OCI-M1 (cell line): ENCODE measurements around the gene OGA.

Experiments used
- DNase-seq: peaks from one replicate; lab custom pipeline; 2025; lab: John Stamatoyannopoulos, UW

OGA gene

GRCh38 chr10:101818119-101818871 lies at the start of gene OGA:
Gene OGA, minus strand, starts transcription at chr10:101818444. Its CDS starts 422 bp downstream, at chr10:101818022.
- peak; percentile 100 for DNase-seq

GRCh38 chr10:101867931-101868330 lies 49.7 kb upstream of the OGA start:
- no peak for DNase-seq

GRCh38 chr10:101859530-101859929 lies 41.3 kb upstream of the OGA start:
- no peak for DNase-seq

GRCh38 chr10:101858723-101859500 lies 40.7 kb upstream of the OGA start:
- DNase-seq: peak; percentile 81

GRCh38 chr10:101857802-101858476 lies 39.7 kb upstream of the OGA start:
- peak; percentile 26 for DNase-seq

- DNase-seq: no peak
Observed at GRCh38 chr10:101856626-101857025, 38.4 kb upstream of the OGA start.

GRCh38 chr10:101851411-101852116 lies 33.3 kb upstream of the OGA start:
- no peak for DNase-seq

GRCh38 chr10:101850749-101851148 lies 32.5 kb upstream of the OGA start:
- no peak for DNase-seq

- no peak for DNase-seq
Observed at GRCh38 chr10:101848894-101849351, 30.7 kb upstream of the OGA start.

GRCh38 chr10:101848408-101848807 lies 30.2 kb upstream of the OGA start:
- no peak for DNase-seq

- DNase-seq: no peak
Observed at GRCh38 chr10:101845893-101846292, 27.6 kb upstream of the OGA start.

GRCh38 chr10:101843032-101844021 lies 25.1 kb upstream of the OGA start, which contains the start of gene KCNIP2:
Gene KCNIP2, minus strand, starts transcription at chr10:101843800. Its CDS starts 232 bp downstream, at chr10:101843568.
- DNase-seq: no peak

- no peak for DNase-seq
Observed at GRCh38 chr10:101841826-101842225, 23.6 kb upstream of the OGA start.

- DNase-seq: peak; percentile 95
Observed at GRCh38 chr10:101840741-101841453, 22.7 kb upstream of the OGA start.

- no peak for DNase-seq
Observed at GRCh38 chr10:101840102-101840684, 21.9 kb upstream of the OGA start.

GRCh38 chr10:101839416-101840063 lies 21.3 kb upstream of the OGA start:
- DNase-seq: no peak

- no peak for DNase-seq
Observed at GRCh38 chr10:101839002-101839401, 20.8 kb upstream of the OGA start.

- no peak for DNase-seq
Observed at GRCh38 chr10:101838416-101838970, 20.2 kb upstream of the OGA start.

GRCh38 chr10:101837748-101838147 lies 19.5 kb upstream of the OGA start:
- DNase-seq: no peak
